Left renal pelvis (tissue), 4 donors: ENCODE data around the gene LRCH1. TPM values are rescaled to one million over a fixed set of nuclear protein-coding genes. Genes with fewer than 3 reads are reported as not detected.

Source experiments
- DNase-seq, 4 donors: peaks; one replicate each; pipeline ENCODE4 v3.0.0-alpha.2; 2013; ENCODE audit warnings: low read depth in 4 of 4, low spot score in 3 of 4
- polyA plus RNA-seq, 4 donors: library from polyadenylated mRNA; unstranded; fragments of 120-200 nt; gene quantifications; one replicate each; pipeline ENCODE4 v1.2.1, GENCODE V29; 2013; ENCODE audit not compliant: insufficient read length in 4 of 4

Gene LRCH1
- polyA plus RNA-seq, 4 donors = 29.4 to 37.5 (median 30.6) TPM

DNA sequence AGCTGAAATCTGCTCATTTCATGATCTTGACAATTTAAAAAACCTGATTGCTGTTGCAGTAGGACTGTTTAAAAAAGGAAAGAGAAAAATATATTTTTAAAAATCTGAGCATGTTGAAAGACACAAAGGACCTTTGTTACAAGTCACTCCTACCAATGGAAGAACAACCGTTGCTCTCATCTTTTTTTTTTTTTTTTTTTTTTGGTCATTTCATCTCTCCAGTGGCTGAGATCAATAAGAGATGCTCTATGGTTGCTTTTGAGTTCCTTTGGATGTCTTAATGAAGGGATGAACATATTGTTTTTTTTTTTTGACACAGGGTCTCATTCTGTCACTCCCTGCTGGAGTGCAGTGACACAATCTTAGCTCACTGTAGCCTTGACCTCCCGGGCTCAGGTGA, 29.2 kb downstream of the LRCH1 start:
- DNase-seq = no peak

DNA sequence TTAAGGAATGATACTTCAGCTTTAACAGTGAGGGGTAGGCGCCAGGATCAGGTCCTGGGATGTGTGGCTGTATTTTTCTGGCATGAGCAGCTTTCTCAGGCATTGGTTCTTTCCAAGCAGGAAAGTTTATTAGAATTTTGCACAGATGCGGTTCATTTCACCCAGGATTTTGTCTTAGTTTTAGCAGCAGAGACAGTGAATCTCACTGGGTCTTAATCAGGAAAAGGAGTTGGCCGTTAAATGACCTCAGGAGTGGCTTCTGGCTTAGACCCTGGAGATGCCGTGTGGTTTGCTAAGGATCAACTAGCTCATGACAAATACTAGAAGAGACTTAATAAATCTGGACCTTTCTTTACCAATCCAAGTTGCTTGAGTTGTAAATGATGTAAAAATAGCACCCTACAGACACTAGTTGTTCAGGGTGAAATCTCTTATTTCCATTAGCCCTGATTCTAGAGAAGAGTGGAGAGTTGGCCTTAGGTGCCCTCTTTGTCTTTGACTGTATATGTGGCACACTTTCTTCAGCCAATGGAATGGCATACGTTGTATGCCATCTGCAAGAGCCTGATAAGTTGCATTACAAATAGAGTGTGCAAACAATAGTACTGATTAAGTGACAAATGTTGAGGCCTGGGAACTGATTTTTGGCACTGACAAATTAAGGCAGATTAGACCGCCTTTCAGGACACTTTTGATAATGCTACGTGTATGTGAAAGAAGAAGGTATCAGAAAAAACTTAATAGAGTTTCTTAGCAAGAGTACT, 34.0 kb downstream of the LRCH1 start:
- DNase-seq = no peak

GRCh38 chr13:46587807-46588418, 34.9 kb downstream of the LRCH1 start:
- no peak for DNase-seq

DNA sequence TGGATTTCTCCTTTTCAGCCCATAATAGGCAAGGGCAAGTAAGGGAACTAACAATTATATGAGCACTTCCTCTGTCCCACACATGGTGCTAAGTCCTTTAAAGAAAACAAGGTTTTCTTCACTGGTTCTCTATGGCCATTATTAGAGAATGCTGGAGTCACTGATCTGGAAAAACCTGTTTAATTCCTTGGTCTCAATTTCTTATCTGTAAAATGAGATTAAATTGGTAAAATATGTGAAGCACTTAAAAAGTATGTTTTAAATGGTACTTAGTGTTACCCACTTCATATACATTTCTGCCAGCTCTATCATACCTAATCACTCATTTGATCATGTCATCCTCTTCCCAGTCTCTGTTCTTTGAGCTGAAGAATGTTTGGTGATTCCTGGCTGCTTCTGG, 39.4 kb downstream of the LRCH1 start:
- DNase-seq = no peak

DNA sequence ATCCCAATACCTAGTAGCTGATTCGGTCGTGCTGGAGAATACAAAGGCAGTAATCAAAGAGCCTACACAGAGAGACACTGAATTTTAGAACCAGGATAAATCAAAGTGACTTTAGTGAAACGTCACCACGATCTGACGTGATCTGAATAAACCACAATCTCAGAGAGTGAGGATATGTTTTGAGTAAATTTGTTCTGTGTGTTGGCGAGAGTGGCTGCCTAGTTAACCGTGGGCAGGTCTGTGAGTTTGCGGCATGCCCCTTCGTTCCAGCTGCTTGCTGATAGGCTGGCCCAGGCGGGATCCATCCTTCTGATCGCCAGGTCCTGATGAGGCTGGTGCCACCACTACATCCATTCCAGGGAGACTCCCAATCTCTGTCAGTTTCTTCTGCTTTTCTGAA, 40.4 kb downstream of the LRCH1 start:
- no peak for DNase-seq

GRCh38 chr13:46594374-46595078, 41.6 kb downstream of the LRCH1 start:
- DNase-seq = no peak

GRCh38 chr13:46595136-46595884, 42.3 kb downstream of the LRCH1 start:
- DNase-seq = no peak

DNA sequence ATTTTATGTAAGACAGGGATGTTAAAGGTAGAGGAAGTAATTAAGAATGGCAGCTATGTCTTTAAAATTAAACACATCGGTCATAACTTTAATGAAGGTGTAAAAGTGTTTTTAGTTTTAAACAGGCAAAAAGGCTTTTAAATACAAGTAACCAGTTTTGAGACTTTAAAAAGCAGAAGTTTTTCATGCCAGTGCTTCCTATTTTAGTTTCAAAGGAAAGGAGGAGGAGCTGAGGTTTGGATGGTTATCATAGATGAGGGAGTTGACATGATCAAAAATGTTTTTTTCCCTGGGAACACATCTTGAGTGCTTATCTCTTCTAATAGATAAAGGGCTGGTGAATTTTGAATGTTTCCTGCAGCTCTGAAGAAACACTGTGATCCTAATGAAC, 42.9 kb downstream of the LRCH1 start:
- DNase-seq = no peak

DNA sequence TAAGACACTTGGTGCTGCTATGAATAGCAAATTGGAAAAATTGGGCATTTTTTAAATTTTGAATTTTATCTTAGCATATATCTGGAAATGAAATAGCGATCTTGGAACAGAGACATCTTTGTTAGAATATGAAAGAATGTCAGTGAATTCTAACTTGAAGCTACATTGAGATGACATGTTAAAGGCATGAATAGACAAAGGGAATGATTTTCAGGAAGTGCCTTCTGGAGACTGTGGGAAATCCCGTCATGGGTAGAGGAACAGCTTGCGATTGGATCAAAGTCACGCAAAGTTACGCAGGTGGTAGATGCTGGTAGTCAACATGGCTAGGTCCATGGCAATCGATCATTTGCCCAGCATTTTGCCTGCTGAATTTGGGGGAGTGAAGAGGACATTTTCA, 43.5 kb downstream of the LRCH1 start:
- no peak for DNase-seq

DNA sequence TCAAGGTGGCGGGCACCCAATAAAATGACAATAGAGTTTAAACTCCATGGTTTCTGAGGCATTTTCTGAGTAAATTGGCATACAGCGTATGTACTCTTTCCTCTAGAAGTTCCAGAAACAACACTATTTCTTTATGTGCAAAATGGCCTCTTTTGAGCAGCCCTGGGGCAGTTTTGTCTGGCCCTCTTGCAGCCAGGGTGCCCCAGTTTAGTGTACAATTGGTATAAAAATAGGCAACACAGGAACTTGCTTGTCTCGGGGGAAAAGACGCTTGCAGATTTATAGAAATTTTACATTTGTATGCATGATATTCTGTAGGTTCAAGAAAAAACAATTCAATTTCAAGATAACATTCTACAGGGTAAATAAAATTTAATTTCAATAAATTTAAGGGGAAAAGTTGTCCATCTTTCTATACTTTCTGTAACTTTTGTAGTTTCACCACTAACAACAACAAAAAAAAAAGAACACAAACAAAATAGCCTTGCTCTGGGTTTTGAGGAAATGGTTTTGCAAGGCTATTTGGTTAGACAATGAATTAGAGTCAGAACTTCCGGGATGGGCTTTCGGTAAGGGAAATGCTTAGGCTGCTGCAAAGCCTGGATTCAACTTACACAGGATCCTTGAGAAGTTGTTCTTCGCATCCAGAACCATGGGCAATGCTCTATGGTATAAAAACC, 45.3 kb downstream of the LRCH1 start:
- DNase-seq = no peak

GRCh38 chr13:46598820-46599180, 45.8 kb downstream of the LRCH1 start:
- no peak for DNase-seq

- no peak for DNase-seq
Observed at GRCh38 chr13:46600943-46601311, 48.0 kb downstream of the LRCH1 start.

GRCh38 chr13:46602531-46602930, 49.6 kb downstream of the LRCH1 start:
- no peak for DNase-seq

DNA sequence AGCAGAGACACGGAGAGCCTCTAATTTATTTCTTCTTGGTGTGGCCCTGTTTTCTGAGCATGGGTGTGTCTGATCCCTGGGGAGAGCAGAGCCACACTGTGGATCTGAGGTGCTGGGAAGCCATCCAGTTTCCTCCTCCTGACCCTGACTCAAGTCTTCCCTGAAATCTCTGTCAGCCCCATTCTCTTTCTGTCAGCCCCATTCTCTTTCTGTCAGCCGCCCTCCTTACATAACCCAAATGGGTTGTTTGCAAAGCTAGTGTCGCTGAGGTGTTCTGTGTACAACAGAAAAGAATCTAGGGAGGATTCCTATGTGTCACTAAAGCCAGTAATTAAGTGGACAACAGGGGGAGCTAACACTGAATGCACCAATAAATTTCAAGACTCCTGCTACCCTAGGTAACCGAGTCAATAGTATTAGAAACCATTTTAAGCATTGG, 50.2 kb downstream of the LRCH1 start:
- DNase-seq = no peak

DNA sequence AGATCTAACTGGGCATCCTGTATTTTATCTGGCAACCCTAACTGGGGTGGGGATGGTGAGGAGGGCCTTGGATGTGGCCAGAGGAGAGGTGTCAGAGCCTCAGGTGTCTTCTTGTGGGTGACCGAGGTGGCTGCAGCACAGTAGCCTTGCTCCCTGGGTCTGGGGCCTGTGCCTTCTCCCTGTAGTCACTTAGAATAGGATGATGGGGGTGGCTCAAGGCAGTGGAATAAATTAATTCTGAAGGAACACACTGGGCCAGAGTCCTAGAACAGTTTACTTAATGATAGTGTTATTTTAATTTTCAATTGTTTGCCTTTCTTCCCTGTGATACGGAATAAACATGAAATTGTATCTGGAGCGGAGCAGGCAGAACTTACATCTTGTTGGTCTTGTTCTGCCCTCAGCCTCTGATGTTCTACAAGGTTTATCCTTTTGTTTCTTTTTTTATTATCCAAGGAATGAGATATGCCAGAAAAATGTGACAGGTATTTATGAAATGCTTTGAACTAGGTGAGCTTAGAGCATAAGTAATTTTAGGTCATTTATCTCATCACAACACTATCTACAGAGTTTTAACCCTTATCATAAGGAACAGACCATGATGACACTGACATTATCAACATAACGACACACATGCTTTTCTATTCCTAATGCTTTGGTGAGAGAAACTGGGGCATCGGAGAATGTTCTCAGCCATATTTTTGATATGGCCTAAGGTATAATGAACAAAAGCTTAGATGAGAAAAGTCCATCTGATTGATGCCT, 51.4 kb downstream of the LRCH1 start:
- DNase-seq = no peak

DNA sequence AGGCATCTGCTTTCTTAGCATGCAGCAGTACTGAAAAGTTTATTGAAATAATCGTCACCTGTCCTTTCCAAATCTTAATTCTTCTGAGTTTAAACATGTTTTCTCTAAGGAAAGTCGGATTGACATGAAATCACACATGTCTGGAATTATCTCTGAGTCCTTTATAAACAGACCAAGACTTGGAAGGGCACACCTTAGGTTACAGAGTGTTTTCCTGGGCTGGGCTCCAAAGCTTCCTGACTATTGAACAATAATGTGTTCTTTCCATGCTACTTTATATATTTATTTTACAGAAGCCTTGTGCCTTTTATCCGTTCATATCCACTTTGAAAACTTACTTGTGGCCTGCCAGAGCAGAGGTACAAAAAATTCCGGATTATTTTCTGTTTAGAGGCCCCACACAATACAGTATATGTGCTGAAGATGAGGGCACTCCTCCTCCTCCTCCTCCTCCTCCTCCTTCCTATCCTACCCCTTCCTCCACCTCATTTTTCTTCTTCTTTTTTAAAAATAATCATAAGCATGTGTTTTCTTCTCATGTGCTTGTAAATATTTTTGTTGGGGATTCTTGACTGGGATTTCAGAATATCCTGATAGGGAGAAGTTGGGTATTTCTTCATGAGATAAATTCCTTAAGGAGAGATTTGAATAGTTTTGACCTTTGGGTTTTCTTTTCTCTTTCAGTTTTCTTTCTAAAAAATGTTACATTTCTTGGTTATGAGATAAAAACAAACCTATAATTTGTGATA, 52.3 kb downstream of the LRCH1 start:
- DNase-seq = no peak

GRCh38 chr13:46605825-46606554, 53.0 kb downstream of the LRCH1 start:
- DNase-seq = no peak

DNA sequence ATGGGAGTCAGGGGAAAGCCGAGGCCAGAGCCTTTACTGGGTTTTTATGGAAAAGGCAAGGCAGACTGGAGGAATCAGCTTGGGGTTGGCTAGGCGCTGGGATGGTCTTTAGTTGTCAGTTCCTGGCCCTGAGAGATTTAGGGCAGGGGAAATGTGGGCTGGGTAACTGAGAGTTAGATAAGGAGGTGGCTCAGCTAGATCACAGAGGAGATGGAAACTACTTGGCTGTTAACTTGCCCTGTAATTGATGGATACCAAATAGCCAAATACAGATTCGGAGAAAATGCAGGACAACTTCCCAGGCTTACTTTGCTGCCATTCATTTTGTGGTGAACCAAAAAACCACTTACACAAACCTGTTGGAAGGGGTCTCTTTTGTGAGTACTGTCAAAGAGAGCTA, 54.0 kb downstream of the LRCH1 start:
- DNase-seq = no peak
